GM18909 (cell line): ENCODE measurements around the gene GDPGP1.
"Not testable (repeated sequence)": the region's sequence is repeated elsewhere in the genome, so short reads cannot be mapped to it uniquely, and the experiment has no call there.

Source experiments
- ATAC-seq: cut with Tn5 transposase; IDR thresholded peaks from one replicate; pipeline ENCODE4 v1.9.1; 2021; ENCODE audit warnings: mild to moderate bottlenecking; ENCODE audit not compliant: unreplicated experiment, poor library complexity

Gene GDPGP1

DNA sequence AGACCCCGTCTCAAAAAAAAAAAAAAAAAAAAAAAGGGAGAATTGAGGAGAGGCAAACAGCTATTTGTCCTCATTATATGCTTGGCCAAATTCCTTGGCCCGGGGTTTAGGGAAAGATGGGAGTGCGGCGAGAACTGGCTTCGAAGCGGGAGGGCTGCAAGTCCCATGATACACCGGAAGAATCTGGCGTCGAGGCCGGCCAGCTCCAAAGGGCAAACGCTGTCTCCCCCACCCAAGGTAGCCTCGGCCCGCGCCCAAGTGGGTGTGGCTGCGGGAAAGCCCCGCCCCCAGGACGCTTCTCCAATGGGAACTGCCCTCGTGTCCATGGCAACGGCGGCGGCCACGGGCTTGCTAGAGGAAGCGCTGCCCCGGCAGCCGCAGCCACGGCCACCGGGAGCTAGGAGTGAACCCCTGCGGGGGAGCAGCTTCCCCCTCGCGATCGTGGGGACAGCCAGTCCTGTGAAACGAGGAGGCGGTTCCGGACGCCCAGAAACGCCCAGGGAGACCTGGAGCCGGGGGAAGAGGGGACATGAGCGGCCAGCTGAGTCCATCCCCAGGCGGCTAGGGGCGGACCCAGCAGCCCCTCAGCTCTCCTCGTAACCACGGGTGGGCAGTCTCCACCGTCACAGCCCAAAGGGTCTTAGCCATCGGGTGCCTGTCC is 15.3 kb downstream of the GDPGP1 start, which contains the start of gene TTLL13:
TSS of gene TTLL13 (plus strand) at position 354 of the 661 bp plus-strand sequence. CDS start 1,075 bp downstream, outside the sequence.
- ATAC-seq: no peak

DNA sequence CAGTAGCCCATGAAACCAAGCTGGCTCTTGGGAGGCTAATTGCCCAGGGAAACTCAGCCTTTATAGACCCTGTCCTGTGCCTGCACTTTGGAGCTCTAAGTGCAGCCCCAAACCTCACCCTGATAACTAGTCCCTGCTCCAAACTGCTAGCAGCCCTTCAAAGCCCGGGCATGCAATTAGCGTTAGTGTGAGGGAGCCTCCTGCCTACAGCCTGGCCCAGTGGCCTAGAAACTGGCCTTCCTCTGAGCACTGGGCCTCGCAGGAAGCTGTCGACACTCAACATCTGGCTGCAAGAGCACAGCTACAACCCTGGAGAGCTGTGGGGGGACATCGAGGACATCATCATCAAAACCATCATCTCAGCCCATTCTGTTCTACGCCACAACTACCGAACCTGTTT is 23.8 kb downstream of the GDPGP1 start:
- no peak for ATAC-seq

DNA sequence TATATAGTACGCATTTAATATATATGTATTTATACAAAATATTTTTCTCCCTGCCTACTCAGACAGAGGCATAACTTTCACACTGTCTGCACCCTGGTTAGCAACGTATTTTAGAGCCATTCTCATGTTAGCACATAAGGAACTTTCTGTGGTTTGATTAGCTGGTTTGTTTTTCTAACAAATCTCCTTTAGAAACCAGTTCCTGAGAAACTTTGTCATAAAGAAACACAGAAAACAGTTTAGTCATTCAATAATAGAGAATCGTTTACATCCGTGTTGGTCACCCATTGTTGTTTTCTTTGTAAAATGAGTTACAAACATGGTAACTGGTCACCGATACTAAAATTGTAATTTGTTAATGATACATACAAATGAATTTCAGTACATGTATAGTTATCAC is 25.5 kb downstream of the GDPGP1 start:
- ATAC-seq: peak; percentile 77

DNA sequence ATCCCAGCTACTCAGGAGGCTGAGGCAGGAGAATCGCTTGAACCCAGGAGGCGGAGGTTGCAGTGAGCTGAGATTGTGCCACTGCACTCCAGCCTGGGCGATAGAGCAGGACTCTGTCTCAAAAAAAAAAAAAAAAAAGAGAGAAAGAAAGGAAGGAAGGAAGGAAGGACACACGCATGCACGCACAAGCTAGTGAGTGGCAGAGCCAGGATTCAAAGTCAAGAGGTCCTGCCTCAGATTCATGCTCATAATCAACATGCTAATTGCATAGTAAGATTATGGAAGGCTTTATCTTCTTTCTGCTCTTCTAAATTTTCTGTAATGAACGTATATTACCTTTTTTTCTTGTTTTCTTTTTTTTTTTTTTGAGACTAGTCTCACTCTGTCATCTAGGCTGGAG is 26.7 kb downstream of the GDPGP1 start:
- not testable (repeated sequence) for ATAC-seq

DNA sequence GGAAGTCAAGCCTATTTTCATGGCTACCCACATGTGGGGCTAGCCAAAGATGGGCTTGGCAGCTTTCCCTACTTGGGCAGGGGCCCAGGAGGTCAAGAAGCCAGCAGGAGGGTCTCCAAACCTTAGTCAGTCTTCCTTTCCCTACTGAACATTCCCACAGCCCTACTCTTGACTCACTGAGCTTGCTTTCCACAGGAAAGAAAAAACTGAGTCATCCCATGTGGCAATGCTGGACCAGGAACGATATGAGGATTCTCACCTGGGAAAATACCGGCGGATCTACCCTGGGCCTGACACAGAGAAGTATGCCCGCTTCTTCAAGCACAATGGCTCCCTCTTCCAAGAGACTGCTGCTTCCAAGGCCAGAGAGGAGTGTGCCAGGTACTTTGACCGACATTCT is 27.8 kb downstream of the GDPGP1 start:
- no peak for ATAC-seq

DNA sequence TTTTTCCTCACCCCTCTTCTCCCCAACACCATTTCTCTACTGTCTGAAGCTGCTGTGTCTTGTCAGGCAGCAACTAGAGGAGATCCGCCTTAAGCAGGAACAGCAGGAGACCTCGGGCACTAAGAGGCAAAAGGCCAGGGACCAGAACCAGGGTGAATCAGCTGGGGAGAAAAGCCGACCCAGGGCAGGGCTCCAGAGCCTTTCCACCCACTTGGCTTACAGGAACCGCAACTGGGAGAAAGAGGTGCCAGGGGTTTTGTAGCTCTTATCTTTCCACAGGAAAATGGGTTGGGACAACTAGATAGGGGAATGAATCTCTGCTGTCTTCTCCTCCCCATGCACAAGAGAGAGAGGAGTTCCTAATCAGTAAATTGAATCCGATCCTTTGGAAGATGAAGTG is 28.4 kb downstream of the GDPGP1 start:
- ATAC-seq: no peak

DNA sequence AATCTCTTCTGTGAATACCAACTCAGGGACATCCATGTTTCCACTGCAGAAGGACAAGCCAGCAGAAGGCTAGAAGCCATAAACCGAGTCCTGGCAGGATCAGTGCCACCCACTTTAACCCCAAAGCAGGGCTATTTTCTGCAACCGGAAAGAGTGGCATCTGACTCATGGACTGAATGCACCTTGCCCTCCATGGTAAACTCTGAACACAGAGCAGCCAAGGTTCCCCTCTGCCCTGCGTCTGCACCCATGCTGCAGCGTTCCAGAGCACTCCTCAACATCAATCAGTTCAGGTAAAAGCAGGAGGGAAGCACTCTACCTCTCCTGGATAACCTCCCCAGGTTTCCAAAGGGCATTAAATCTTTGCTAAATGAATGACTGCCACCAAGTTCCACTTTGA is 30.7 kb downstream of the GDPGP1 start:
- ATAC-seq: no peak

DNA sequence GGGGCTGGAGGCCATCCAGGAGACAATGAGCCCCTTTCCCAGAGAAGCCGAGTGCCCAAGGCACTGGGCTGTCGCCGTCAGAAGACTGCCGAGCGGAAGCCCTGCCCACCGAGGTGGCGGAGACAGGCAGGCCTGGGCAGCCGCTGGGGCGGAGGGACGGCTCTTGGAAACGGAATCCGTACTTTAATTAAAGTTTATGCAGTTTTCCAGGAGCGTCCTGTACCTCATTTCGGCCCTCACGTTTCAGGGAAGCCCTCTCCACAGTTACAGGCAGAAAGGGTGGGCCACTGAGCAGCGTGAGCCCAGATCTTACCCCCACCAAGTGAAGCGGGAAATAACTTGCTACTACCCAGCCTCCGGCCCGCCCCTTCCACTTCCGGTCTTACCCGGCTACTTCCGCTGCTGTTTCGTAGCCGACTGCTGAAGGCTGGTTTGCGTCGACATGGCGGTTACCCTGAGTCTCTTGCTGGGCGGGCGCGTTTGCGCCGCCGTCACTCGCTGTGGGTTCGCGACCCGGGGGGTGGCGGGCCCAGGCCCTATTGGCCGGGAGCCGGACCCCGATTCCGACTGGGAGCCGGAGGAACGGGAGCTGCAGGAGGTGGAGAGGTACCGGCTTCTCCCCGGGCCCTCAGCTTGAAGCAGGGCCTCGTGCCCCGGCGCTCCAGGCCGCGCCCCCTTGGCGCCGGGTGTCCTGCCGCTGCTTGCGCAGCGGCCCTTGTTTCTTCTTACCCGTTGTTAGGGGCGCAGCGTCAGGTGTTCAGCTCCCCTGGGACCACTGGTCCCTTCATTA is 31.5 kb downstream of the GDPGP1 start, which contains the start of gene NGRN:
TSS of gene NGRN (plus strand) at position 402 of the 790 bp plus-strand sequence. CDS start at position 443, 41 bp downstream.
- ATAC-seq: peak; percentile 91

DNA sequence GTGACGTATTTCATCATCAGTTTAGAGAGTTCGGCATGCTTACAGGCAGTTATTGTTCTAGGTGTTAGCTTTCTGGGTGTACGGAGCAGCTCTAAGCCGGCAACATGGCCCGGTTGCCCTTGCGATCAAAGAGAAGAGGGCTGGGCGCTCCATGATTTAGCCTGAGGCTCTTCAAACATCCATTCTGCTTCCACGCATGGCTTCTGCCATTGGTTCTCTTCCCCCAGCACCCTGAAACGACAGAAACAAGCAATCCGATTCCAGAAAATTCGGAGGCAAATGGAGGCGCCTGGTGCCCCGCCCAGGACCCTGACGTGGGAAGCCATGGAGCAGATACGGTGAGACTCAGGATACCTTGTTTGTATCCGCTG is 32.0 kb downstream of the GDPGP1 start:
- ATAC-seq: no peak

DNA sequence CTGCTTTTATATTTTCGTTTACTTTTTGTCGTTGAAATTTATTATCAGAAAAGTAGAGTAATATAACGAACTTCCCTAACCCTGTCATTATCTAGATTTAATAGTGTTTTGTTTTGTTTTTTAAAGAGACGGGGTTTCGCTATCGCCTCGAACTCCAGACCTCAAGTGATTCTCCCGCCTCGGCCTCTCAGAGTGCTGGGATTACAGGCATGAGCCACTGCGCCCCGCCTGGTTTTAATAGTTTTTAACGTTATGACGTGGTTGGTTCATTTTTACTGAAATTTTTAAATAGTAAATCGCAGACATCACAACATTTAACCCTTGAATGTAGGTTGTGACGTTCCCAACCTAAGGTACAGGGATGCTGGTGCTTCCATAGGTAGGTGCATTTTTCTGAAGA is 32.5 kb downstream of the GDPGP1 start:
- ATAC-seq: no peak

DNA sequence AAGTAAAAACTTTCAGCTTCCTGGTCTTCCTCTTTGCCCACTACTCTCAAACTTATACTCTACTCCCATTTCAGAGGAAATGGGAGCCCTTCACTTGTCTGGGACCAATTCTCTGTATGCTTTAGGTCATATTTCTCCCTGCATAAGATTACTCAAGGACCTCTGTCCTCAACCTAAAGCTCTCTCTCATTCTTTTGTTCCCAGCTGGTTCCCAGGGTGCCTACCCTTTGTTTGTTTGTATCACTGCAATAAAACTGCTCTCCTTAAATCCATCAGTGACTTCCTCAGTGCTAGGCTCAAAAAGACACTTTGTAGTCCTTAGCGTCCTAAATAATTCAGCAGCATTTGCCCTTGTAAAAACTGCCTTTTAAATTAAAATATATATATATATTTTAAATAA is 34.4 kb downstream of the GDPGP1 start:
- no peak for ATAC-seq

DNA sequence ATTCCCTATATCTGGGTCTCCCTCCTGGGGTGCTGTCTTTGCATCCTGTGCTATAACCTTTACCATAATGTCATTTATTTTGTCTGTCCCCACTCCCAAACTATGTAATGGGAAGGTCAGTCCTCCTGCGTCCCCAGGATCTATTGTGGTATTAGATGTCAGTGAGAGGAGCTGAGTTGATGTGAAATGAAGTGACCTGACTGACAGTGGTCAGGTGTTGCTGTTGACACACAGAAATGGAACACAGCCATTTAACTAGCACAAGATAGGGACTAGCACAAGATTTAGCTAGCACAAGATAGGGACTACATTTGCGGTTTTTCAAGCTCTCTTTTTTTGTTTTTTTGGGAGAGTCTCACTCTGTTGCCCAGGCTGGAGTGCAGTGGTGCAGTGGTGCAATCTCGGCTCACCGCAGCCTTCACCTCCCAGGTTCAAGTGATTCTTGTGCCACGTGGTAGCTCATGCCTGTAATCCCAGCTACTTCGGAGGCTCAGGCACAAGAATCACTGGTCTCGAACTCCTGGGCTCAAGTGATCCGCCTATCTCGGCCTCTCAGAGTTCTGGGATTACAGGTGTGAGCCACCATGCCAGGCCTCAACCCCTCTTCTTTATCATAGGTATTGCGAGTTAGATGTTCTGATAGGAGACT is 36.6 kb downstream of the GDPGP1 start:
- no peak for ATAC-seq

DNA sequence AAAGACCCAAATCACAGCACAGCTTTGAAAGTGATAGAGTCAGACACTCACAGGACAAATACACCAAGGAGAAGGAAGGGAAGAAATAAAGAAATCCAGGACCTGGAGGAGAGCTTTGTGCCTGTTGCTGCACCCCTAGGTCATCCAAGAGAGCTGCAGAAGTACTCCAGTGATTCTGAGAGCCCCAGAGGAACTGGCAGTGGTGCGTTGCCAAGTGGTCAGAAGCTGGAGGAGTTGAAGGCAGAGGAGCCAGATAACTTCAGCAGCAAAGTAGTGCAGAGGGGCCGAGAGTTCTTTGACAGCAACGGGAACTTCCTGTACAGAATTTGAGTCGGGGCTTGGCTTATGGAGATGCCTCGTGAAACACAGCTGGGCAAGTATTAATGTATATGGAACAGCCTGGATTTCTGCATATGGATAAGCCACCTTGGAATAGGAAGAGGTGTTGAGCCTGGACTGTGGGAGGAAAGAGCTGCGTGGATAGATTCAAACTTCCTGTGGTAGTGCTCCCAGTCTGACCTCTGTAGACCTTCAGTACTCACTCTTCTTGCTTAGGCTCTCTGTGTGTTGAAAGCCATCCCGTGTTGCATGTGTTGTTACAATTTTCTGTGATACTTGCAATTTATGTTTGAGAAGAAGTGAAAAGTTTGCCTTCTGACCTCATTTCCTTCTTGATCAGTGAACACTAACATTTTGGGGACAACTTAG is 37.6 kb downstream of the GDPGP1 start:
- no peak for ATAC-seq

DNA sequence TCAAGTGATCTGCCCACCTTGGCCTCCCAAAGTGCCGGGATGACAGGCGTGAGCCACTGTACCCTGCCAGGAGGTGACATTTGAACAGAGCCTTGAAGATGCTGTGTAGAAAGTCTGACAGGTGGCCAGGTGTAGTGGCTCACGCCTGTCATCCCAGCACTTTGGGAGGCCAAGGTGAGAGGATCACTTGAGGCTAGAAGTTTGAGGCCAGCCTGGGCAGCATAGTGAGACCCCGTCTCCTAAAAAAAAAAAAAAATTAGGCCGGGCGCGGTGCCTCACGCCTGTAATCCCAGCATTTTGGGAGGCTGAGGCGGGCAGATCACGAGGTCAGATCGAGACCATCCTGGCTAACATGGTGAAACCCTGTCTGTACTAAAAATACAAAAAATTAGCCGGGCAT is 44.5 kb downstream of the GDPGP1 start:
- ATAC-seq: not testable (repeated sequence)

DNA sequence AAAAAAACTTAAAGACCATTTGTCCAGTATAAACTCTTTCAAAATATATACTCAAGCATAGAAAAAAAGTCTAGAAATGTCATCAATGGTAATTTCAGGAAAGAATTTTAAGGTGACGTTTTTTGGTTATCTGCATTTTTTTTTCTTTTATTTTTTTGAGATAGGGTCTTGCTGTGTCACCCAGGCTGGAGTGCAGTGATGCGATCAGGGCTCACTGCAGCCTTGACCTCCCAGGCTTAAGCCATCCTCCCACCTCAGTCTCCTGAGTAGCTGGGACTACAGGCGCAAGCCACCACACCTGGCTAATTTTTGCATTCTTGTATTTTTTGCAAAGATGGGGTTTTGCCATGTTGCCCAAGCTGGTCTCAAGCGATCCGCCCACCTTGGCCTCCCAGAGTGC is 46.7 kb downstream of the GDPGP1 start:
- ATAC-seq: not testable (repeated sequence)

DNA sequence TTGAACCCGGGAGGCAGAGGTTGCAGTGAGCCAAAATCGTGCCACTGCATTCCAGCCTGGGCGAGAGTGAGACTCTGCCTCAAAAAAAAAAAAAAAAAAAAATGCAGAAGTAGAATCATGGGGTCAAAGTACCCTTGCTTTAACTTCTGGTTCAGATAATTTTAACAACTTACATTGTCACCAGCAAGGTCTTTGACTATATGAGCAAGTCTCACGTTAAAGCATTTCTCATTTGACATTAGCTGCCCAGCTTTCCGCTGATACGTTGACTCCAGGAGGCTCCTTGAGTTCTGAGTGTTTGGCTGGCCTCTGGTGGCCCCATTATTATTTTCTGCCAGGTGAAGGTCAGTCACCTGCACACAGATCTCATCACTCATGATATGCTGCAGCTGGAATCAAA is 47.6 kb downstream of the GDPGP1 start:
- not testable (repeated sequence) for ATAC-seq

DNA sequence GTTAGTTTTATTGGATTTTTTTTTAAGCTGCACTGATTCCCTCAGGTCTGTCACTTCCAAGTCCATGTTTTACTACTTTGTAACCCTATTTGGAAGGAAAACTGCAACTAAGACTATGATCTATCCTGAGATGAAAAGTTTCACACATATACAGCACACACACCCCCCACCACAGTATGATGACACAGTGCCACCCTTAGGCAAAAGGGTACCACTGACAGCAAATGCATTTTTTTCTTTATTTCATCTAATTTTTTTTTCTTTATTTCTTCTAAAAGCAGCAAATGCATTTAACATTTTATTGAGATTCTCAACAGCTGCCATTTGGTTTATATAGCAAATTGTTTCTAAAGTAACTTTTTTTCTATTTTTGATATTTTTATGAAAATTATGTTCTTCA is 52.7 kb downstream of the GDPGP1 start:
- ATAC-seq: no peak

DNA sequence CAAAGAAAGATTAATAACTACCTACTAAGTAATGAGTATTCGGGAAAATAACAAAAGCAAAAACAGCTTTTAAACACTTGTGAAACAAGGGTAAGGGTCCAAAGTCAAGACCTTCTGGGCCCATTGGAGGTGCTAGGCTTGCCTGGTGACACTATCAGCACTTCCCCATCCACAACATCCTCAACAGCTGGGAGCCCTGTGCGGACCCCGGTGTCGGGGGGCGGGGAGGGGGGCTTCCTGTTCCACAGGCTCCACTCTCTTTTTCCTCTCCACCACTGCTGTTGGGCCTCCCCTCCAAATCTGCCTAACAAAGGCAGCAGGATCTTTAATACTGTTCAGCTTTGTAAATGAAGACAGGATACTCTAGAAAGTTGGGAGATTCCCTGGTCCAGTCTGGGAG is 53.1 kb downstream of the GDPGP1 start:
- no peak for ATAC-seq

DNA sequence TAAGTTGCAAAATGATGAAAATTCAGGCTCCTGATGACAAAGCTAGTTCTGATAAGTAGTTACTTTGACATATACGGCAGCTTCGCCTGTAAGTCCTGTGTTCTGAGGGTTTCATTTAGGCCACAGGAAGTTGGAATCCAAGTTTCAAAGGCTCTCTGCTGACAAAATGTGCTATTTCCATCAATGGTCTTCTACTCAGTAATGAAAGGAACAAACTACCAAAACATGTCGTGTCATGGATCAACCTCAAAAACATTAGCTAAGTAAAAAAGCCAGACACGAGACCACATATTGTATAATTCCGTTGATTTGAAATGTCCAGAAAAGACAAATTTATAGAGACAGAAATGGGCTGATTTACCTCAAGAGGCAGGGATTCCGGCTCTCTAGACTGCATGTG is 53.9 kb downstream of the GDPGP1 start:
- no peak for ATAC-seq

DNA sequence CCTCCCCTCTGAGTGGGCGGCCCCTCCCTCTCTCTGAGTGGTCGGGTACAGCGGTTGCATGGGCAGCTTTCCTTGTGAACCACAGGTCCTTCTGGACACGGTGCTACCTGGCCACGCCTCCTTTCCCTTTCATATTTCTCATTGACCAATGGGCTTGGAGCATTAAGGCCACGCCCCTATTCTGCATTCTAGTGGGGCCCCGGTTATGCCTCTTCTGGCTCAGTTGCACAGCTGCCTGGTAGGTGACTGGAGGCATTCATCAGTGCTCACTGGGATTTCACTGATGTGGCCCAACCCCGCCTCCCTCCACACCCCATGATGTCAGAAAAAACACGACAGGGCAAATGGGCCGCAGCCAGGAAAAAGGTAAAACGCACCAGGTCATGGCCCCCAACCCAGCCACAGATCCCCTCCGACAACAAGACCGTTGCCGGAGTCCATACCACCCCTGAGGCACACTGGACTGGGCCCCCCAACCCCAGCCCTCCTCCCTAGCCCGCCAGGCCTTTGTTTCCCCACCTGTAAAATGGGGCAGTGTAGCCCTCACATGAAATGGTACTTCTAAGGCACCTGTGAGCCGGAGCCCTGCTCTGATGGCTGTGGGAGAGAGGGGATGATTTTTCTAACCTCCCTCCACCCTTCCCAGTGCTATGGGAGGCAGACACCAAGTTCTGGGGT is 57.8 kb downstream of the GDPGP1 start:
- no peak for ATAC-seq
